HepG2 (cell line): ENCODE measurements around the gene CFAP73. TPM values are rescaled to one million over a fixed set of nuclear protein-coding genes. Genes with fewer than 3 reads are reported as not detected.

ENCODE experiments used
- BORCS8-MEF2B ChIP-seq: sonication (generic); formaldehyde crosslinking; IDR thresholded peaks from 2 replicates; pipeline ENCODE4 v1.8.0; 2022; ENCODE audit warnings: mild to moderate bottlenecking, missing genetic modification reagents
- CHD2 ChIP-seq: IDR thresholded peaks from 2 replicates; pipeline ENCODE4 v1.6.1; 2011; ENCODE audit warnings: low read depth, low read length, improper control_type of control experiment
- HMGA1 ChIP-seq: sonication (generic); formaldehyde crosslinking; conservative IDR thresholded peaks from 2 replicates; pipeline ENCODE4 v1.4.0; 2020; ENCODE audit warnings: missing genetic modification reagents
- JUND ChIP-seq: sonication (generic); formaldehyde crosslinking; IDR thresholded peaks from 2 replicates; pipeline ENCODE4 v1.8.0; 2022; ENCODE audit warnings: mild to moderate bottlenecking, missing genetic modification reagents
- KMT2B ChIP-seq: IDR thresholded peaks from 2 replicates; pipeline ENCODE4 v1.6.1; 2016; ENCODE audit warnings: missing genetic modification reagents, missing compliant biosample characterization
- NCOA2 ChIP-seq: sonication (generic); formaldehyde crosslinking; IDR thresholded peaks from 2 replicates; pipeline ENCODE4 v1.8.0; 2022; ENCODE audit warnings: inconsistent platforms
- NFKBIZ ChIP-seq: IDR thresholded peaks from 2 replicates; pipeline ENCODE4 v1.6.1; 2018; ENCODE audit warnings: missing genetic modification reagents, missing compliant biosample characterization
- PHF20 ChIP-seq: sonication (generic); formaldehyde crosslinking; IDR thresholded peaks from 2 replicates; pipeline ENCODE4 v1.5.0; 2020; ENCODE audit warnings: mild to moderate bottlenecking, missing genetic modification reagents
- PHF5A ChIP-seq: IDR thresholded peaks from one replicate; pipeline ENCODE4 v1.6.1; 2018; ENCODE audit warnings: low read depth, missing genetic modification reagents; ENCODE audit not compliant: unreplicated experiment
- THYN1 ChIP-seq: sonication (generic); formaldehyde crosslinking; IDR thresholded peaks from 2 replicates; pipeline ENCODE4 v1.8.1; 2023; ENCODE audit warnings: low read depth, mild to moderate bottlenecking, moderate library complexity, missing genetic modification reagents, borderline replicate concordance
- ZC3H13 ChIP-seq: sonication (generic); formaldehyde crosslinking; IDR thresholded peaks from 2 replicates; pipeline ENCODE4 v1.8.1; 2023; ENCODE audit warnings: mild to moderate bottlenecking, missing genetic modification reagents, moderate library complexity
- ZFP62 ChIP-seq: sonication (generic); formaldehyde crosslinking; IDR thresholded peaks from 2 replicates; pipeline ENCODE4 v1.4.0; 2020; ENCODE audit warnings: missing genetic modification reagents
- ZNF101 ChIP-seq: sonication (generic); formaldehyde crosslinking; IDR thresholded peaks from 2 replicates; pipeline ENCODE4 v1.4.0; 2020; ENCODE audit warnings: mild to moderate bottlenecking, low read depth, missing genetic modification reagents, borderline replicate concordance
- ZNF335 ChIP-seq: sonication (generic); formaldehyde crosslinking; IDR thresholded peaks from 2 replicates; pipeline ENCODE4 v1.4.0; 2020; ENCODE audit warnings: missing genetic modification reagents
- ZNF446 ChIP-seq: sonication (generic); formaldehyde crosslinking; IDR thresholded peaks from 2 replicates; pipeline ENCODE4 v1.5.0; 2020; ENCODE audit warnings: mild to moderate bottlenecking, missing genetic modification reagents
- ZNF501 ChIP-seq: sonication (generic); formaldehyde crosslinking; IDR thresholded peaks from 2 replicates; pipeline ENCODE4 v1.5.1; 2020; ENCODE audit warnings: mild to moderate bottlenecking, moderate library complexity, missing genetic modification reagents
- ZNF782 ChIP-seq: sonication (generic); formaldehyde crosslinking; IDR thresholded peaks from 2 replicates; pipeline ENCODE4 v1.4.0; 2020; ENCODE audit warnings: missing genetic modification reagents, mild to moderate bottlenecking, borderline replicate concordance
- polyA plus RNA-seq, 8 experiments: library from polyadenylated mRNA; depleted of rRNA in 3 of 8; stranded (reverse) in 7 of 8; unstranded in 1 of 8; fragments of >200 nt; fragmentation: Illumina TruSeq in 4 of 8; extraction: Trizol in 4 of 8; gene quantifications; 2 replicates each; pipeline versions ENCODE4 v1.2.1 to v1.2.3, GENCODE V29; 2011 to 2016; ENCODE audit warnings: low read depth in 4 of 8, missing spikeins in 1 of 8, mixed read lengths in 1 of 8; ENCODE audit not compliant: insufficient read depth in 1 of 8
- total RNA-seq, 5 experiments: library from RNA; depleted of rRNA; stranded (reverse); fragments of >200 nt; fragmentation: Illumina TruSeq; extraction: Trizol; gene quantifications; 2 replicates each; pipeline ENCODE4 v1.2.3, GENCODE V29; 2016; ENCODE audit warnings: low read depth in 1 of 5
- TF ChIP-seq, protein P1 (sequence below): IDR thresholded peaks from 2 replicates; pipeline ENCODE4 v1.6.1; 2016; ENCODE audit warnings: mild to moderate bottlenecking
- TF ChIP-seq, protein P2 (sequence below): IDR thresholded peaks from 2 replicates; pipeline ENCODE4 v1.6.1; 2016; ENCODE audit warnings: mild to moderate bottlenecking, missing biosample characterization, missing genetic modification reagents
- TF ChIP-seq, protein P3 (sequence below): sonication (generic); formaldehyde crosslinking; IDR thresholded peaks from 2 replicates; pipeline ENCODE4 v1.4.0; 2020; ENCODE audit warnings: missing genetic modification reagents, borderline replicate concordance
- TF ChIP-seq, protein P4 (sequence below): sonication (generic); formaldehyde crosslinking; IDR thresholded peaks from 2 replicates; pipeline ENCODE4 v1.4.0; 2020; ENCODE audit warnings: missing genetic modification reagents

Gene CFAP73
- total and polyA plus RNA-seq, 2 of the 13 experiments (the other 11 are each of a cell fraction or from before 2014, with no cell fraction given), result not detected

DNA sequence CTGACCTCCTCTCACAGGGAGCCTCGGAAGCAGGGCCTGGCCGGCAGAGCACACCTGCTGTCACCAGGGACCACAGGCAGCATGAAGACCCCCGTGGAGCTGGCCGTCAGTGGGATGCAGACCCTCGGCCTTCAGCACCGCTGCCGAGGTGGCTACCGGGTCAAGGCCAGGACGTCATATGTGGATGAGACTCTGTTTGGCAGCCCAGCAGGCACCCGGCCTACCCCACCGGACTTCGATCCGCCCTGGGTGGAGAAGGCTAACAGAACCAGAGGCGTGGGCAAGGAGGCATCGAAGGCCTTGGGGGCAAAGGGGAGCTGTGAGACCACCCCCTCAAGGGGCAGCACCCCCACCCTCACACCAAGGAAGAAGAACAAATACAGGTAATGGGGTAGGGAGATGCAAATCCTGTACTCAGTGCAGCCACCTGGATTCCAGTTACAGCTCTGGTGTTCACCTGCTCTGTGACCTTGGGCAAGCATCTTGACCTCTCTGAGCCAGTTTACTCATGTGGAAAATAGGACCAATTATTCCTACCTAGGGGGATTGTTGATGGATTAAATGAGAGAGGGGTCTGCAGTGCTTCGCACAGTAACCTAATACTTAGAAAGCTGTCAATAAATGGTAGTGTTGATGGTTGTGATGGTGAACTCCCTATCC is 37.3 kb downstream of the CFAP73 start (continued):
- TF ChIP-seq JUND (CRISPR knock-in tag) (no peak), ZNF446 (CRISPR knock-in tag) (no peak), ZNF782 (0 out of 2 replicates have a peak, but pooled peaks have one; percentile 23), NFKBIZ (CRISPR knock-in tag) (no peak), NCOA2 (CRISPR knock-in tag) (0 out of 2 replicates have a peak, but pooled peaks have one; percentile 9), HMGA1 (CRISPR knock-in tag) (no peak), ZNF501 (CRISPR knock-in tag) (peak; percentile 24; the same call in 1 of the 2 replicates), ZNF101 (CRISPR knock-in tag) (no peak), ZNF335 (CRISPR knock-in tag) (no peak), PHF5A (CRISPR knock-in tag) (no peak), CHD2 (no peak), THYN1 (CRISPR knock-in tag) (no peak), BORCS8-MEF2B (CRISPR knock-in tag) (no peak), ZFP62 (no peak), KMT2B (CRISPR knock-in tag) (no peak), ZC3H13 (CRISPR knock-in tag) (no peak), PHF20 (CRISPR knock-in tag) (0 out of 2 replicates have a peak, but pooled peaks have one; percentile 30)
- TF ChIP-seq, protein P1, sequence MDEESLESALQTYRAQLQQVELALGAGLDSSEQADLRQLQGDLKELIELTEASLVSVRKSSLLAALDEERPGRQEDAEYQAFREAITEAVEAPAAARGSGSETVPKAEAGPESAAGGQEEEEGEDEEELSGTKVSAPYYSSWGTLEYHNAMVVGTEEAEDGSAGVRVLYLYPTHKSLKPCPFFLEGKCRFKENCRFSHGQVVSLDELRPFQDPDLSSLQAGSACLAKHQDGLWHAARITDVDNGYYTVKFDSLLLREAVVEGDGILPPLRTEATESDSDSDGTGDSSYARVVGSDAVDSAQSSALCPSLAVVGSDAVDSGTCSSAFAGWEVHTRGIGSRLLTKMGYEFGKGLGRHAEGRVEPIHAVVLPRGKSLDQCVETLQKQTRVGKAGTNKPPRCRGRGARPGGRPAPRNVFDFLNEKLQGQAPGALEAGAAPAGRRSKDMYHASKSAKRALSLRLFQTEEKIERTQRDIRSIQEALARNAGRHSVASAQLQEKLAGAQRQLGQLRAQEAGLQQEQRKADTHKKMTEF, result no peak
- TF ChIP-seq, protein P2, sequence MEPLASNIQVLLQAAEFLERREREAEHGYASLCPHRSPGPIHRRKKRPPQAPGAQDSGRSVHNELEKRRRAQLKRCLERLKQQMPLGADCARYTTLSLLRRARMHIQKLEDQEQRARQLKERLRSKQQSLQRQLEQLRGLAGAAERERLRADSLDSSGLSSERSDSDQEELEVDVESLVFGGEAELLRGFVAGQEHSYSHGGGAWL (CRISPR knock-in tag), result no peak
- TF ChIP-seq, protein P3, sequence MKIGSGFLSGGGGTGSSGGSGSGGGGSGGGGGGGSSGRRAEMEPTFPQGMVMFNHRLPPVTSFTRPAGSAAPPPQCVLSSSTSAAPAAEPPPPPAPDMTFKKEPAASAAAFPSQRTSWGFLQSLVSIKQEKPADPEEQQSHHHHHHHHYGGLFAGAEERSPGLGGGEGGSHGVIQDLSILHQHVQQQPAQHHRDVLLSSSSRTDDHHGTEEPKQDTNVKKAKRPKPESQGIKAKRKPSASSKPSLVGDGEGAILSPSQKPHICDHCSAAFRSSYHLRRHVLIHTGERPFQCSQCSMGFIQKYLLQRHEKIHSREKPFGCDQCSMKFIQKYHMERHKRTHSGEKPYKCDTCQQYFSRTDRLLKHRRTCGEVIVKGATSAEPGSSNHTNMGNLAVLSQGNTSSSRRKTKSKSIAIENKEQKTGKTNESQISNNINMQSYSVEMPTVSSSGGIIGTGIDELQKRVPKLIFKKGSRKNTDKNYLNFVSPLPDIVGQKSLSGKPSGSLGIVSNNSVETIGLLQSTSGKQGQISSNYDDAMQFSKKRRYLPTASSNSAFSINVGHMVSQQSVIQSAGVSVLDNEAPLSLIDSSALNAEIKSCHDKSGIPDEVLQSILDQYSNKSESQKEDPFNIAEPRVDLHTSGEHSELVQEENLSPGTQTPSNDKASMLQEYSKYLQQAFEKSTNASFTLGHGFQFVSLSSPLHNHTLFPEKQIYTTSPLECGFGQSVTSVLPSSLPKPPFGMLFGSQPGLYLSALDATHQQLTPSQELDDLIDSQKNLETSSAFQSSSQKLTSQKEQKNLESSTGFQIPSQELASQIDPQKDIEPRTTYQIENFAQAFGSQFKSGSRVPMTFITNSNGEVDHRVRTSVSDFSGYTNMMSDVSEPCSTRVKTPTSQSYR (CRISPR knock-in tag), result no peak
- TF ChIP-seq, protein P4, sequence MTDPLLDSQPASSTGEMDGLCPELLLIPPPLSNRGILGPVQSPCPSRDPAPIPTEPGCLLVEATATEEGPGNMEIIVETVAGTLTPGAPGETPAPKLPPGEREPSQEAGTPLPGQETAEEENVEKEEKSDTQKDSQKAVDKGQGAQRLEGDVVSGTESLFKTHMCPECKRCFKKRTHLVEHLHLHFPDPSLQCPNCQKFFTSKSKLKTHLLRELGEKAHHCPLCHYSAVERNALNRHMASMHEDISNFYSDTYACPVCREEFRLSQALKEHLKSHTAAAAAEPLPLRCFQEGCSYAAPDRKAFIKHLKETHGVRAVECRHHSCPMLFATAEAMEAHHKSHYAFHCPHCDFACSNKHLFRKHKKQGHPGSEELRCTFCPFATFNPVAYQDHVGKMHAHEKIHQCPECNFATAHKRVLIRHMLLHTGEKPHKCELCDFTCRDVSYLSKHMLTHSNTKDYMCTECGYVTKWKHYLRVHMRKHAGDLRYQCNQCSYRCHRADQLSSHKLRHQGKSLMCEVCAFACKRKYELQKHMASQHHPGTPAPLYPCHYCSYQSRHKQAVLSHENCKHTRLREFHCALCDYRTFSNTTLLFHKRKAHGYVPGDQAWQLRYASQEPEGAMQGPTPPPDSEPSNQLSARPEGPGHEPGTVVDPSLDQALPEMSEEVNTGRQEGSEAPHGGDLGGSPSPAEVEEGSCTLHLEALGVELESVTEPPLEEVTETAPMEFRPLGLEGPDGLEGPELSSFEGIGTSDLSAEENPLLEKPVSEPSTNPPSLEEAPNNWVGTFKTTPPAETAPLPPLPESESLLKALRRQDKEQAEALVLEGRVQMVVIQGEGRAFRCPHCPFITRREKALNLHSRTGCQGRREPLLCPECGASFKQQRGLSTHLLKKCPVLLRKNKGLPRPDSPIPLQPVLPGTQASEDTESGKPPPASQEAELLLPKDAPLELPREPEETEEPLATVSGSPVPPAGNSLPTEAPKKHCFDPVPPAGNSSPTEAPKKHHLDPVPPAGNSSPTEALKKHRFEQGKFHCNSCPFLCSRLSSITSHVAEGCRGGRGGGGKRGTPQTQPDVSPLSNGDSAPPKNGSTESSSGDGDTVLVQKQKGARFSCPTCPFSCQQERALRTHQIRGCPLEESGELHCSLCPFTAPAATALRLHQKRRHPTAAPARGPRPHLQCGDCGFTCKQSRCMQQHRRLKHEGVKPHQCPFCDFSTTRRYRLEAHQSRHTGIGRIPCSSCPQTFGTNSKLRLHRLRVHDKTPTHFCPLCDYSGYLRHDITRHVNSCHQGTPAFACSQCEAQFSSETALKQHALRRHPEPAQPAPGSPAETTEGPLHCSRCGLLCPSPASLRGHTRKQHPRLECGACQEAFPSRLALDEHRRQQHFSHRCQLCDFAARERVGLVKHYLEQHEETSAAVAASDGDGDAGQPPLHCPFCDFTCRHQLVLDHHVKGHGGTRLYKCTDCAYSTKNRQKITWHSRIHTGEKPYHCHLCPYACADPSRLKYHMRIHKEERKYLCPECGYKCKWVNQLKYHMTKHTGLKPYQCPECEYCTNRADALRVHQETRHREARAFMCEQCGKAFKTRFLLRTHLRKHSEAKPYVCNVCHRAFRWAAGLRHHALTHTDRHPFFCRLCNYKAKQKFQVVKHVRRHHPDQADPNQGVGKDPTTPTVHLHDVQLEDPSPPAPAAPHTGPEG, result no peak
